Measurements from ENCODE around the gene MCM9. TPM values are rescaled to one million over a fixed set of nuclear protein-coding genes. Genes with fewer than 3 reads are reported as not detected.

MCM9 gene
- total RNA-seq, 3 donors from 2014 or later (not counting 1 experiment from before 2014, with no cell fraction given): 45.2 to 53.4 (median 52.5) TPM

DNA sequence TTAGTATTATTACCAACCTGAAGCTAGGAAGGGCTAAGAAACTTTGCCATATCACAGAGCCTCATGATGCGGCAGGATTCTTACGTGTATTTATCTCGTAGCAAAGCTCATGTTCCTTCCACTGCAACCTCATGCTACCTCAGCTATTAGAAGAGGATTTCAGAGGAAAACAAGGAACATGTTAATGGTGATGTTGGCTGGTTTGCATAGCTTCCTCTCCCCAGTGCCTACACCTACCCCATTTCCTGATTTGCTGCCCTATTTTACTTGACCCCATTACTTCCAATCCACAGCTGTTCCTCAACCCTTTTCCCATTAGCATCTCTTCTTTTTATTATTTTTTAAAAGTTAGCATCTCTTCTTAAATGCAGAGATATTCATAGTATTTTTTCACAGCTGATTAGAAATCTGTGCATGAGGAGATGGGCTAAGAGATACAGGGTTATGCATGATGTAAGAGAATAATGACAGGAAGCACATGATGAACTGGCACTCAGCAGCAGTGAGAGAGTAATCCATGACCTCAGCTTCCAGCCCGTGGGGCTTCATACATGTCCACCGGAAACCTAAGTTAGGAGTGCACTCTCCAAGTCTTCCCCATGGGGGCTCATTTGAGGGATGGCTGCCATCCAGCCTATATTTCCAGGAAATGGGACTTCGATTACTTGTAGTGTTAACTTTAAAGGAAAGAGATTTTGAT lies 147.1 kb downstream of the MCM9 start:
- H3K27ac ChIP-seq (ENCODE audit: low read length): no peak overlapping the region
- intact Hi-C loops (cut with micrococcal nuclease): no loop called here
- ATAC-seq (peak in 2 of 3 donors; percentile 37 to 54), DNase-seq (peak in 1 of 2 donors; percentile 47)
- no peaks in the 10 kb centered on the region for H3K27me3 ChIP-seq (ENCODE audit: control insufficient read depth, insufficient read depth, low read length)
- Mint-ChIP-seq H3K4me1 (peaks cover 7 to 25% of the 10 kb centered on the region in 2 donors), H3K36me3 (no peaks in the 10 kb centered on the region), H3K4me3 (no peak overlapping the region), H3K27ac (peak overlapping the region in 1 of 2 donors; percentile 29), H3K9me3 (no peaks in the 10 kb centered on the region), H3K27me3 (ENCODE audit: low read depth in 2 of 2) (no peaks in the 10 kb centered on the region)
- 88% methylated on average over 6 of the region's 6 CpGs for WGBS (ENCODE audit: insufficient coverage)
- H3K9me3 ChIP-seq (ENCODE audit: control insufficient read depth, insufficient read depth, low read length): no peaks in the 10 kb centered on the region
- TF ChIP-seq, protein P1, sequence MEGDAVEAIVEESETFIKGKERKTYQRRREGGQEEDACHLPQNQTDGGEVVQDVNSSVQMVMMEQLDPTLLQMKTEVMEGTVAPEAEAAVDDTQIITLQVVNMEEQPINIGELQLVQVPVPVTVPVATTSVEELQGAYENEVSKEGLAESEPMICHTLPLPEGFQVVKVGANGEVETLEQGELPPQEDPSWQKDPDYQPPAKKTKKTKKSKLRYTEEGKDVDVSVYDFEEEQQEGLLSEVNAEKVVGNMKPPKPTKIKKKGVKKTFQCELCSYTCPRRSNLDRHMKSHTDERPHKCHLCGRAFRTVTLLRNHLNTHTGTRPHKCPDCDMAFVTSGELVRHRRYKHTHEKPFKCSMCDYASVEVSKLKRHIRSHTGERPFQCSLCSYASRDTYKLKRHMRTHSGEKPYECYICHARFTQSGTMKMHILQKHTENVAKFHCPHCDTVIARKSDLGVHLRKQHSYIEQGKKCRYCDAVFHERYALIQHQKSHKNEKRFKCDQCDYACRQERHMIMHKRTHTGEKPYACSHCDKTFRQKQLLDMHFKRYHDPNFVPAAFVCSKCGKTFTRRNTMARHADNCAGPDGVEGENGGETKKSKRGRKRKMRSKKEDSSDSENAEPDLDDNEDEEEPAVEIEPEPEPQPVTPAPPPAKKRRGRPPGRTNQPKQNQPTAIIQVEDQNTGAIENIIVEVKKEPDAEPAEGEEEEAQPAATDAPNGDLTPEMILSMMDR (IDR thresholded peaks at IDR 0.05): no peak
- peaks cover 8% of the 10 kb centered on the region for H3K4me1 ChIP-seq (ENCODE audit: control insufficient read depth, insufficient read depth, low read length)
- no peak overlapping the region for H3K4me3 ChIP-seq (ENCODE audit: low read length)
- no peaks in the 10 kb centered on the region for H3K36me3 ChIP-seq (ENCODE audit: control insufficient read depth, insufficient read depth, low read length)

DNA sequence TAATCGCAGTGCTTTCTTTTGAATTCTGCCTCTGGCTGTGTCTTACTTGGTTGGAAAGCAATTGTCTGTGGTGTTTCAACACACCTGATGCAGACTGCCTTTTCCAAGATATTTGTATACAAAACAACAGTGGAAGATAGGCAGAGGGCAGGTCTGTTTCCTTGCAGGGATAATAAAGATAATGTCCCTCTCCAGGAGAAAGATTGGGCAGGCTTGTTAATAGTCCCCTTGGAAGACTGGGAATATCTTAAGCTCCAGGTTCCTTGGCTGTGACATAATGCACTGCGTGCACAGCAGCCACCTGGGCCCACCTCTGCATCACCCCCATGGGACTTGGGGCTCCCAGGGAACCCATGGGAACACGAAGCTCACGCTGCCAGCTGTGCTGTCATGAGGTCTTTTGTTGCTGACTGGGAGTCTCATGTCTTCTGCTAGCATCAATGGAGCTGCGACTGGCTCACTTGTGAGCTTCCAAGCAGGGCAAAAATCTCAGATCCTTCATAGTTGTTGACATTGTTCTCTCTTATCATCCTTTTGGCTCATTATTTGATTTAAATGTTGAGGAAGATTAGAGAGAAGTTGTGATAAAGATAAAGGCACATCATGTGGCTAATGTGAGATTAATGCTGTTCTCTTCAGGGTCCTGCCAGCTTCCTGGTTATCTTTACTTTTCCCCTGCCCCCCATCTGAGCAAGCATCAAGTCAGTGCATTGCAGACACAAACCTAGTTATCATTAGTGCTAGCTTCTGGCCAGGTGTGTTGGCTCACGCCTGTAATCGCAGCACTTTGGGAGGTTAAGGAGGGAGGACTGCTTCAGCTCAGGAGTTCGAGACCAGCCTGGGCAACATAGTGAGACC lies 148.1 kb downstream of the MCM9 start:
- Mint-ChIP-seq H3K4me3 (no peak overlapping the region), H3K27me3 (ENCODE audit: low read depth in 2 of 2) (no peaks in the 10 kb centered on the region), H3K36me3 (no peaks in the 10 kb centered on the region), H3K9me3 (no peaks in the 10 kb centered on the region), H3K4me1 (peaks cover 7 to 20% of the 10 kb centered on the region in 2 donors), H3K27ac (no peak overlapping the region)
- H3K36me3 ChIP-seq (ENCODE audit: control insufficient read depth, insufficient read depth, low read length): no peaks in the 10 kb centered on the region
- peaks cover 8% of the 10 kb centered on the region for H3K4me1 ChIP-seq (ENCODE audit: control insufficient read depth, insufficient read depth, low read length)
- H3K9me3 ChIP-seq (ENCODE audit: control insufficient read depth, insufficient read depth, low read length): no peaks in the 10 kb centered on the region
- no peaks in the 10 kb centered on the region for H3K27me3 ChIP-seq (ENCODE audit: control insufficient read depth, insufficient read depth, low read length)
- ATAC-seq (no peak), DNase-seq (no peak)
- intact Hi-C loops (cut with micrococcal nuclease): no loop called here
- TF ChIP-seq, protein P1 (IDR thresholded peaks at IDR 0.05): no peak
- whole genome bisulfite sequencing (ENCODE audit: insufficient coverage): 94% methylated on average over 7 of the region's 8 CpGs
- no peak overlapping the region for H3K4me3 ChIP-seq (ENCODE audit: low read length)
- no peak overlapping the region for H3K27ac ChIP-seq (ENCODE audit: low read length)

DNA sequence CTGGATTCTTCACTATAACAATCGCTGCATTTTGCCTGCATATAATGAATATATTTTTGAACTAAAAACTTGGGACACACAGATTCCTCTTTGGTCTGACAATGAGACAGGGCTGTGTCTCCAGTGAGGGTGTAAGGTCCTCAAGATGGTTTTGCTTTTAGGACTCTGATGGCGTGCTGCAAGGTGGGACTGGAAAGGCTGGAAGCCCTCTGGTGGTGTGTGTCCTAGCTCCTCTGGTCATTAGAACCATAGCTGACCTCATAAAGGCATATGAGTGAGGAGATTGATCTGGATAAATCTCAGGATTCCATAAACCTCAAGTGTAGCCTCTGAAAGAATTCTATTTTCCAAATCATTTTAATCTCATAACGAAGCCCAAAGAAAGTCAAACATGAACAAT lies 149.4 kb downstream of the MCM9 start:
- Mint-ChIP-seq H3K27me3 (ENCODE audit: low read depth in 2 of 2) (no peaks in the 10 kb centered on the region), H3K4me1 (peaks cover 7 to 15% of the 10 kb centered on the region in 2 donors), H3K27ac (no peak overlapping the region), H3K9me3 (no peaks in the 10 kb centered on the region), H3K36me3 (no peaks in the 10 kb centered on the region), H3K4me3 (no peak overlapping the region)
- WGBS (ENCODE audit: insufficient coverage): 98% methylated on average over 3 of the region's 3 CpGs
- no peak for DNase-seq
- no peak overlapping the region for H3K27ac ChIP-seq (ENCODE audit: low read length)
- no peaks in the 10 kb centered on the region for H3K36me3 ChIP-seq (ENCODE audit: control insufficient read depth, insufficient read depth, low read length)
- H3K27me3 ChIP-seq (ENCODE audit: control insufficient read depth, insufficient read depth, low read length): no peaks in the 10 kb centered on the region
- no peak overlapping the region for H3K4me3 ChIP-seq (ENCODE audit: low read length)
- peaks cover 8% of the 10 kb centered on the region for H3K4me1 ChIP-seq (ENCODE audit: control insufficient read depth, insufficient read depth, low read length)
- ATAC-seq: no peak
- intact Hi-C loops (cut with micrococcal nuclease): no loop called here
- no peaks in the 10 kb centered on the region for H3K9me3 ChIP-seq (ENCODE audit: control insufficient read depth, insufficient read depth, low read length)
- TF ChIP-seq, protein P1 (IDR thresholded peaks at IDR 0.05): no peak

Data from natural killer cell (primary cell).